WTC11 (cell line): ENCODE data around the gene ARHGAP6. TPM values are rescaled to one million over a fixed set of nuclear protein-coding genes. Genes with fewer than 3 reads are reported as not detected.

Source experiments
- ATAC-seq: fragments of 200-7000 bp; cut with Tn5 transposase; 2 replicates; pipeline ENCODE4 v1.10.0; 2021; ENCODE audit warnings: mild to moderate bottlenecking, moderate library complexity
- CTCF ChIA-PET: fragments of 300-600 bp; sonication (Branson Sonifier 250); formaldehyde crosslinking; loops from one replicate; lab custom pipeline; 2021; ENCODE audit warnings: antibody characterized with exemption; lab: Charles Lee
- POLR2A ChIA-PET: fragments of 350-600 bp; sonication (Branson Sonifier 250); formaldehyde crosslinking; loops from one replicate; lab custom pipeline; 2021; ENCODE audit warnings: antibody characterized with exemption; lab: Charles Lee
- DNase-seq: peaks from one replicate; pipeline ENCODE4 v3.0.0; 2021; ENCODE audit warnings: low spot score
- H3K27ac Mint-ChIP-seq: 2 replicates; pipeline ENCODE4 v1.8.0; 2021; ENCODE audit warnings: mixed read lengths
- H3K27me3 Mint-ChIP-seq: 2 replicates; pipeline ENCODE4 v1.8.0; 2021; ENCODE audit warnings: low read depth, mild to moderate bottlenecking, moderate library complexity, mixed read lengths
- H3K36me3 Mint-ChIP-seq: 2 replicates; pipeline ENCODE4 v1.8.0; 2021; ENCODE audit warnings: mixed read lengths
- H3K4me1 Mint-ChIP-seq: 2 replicates; pipeline ENCODE4 v1.8.0; 2022; ENCODE audit warnings: mixed read lengths
- H3K4me3 Mint-ChIP-seq: 2 replicates; pipeline ENCODE4 v1.8.0; 2021; ENCODE audit warnings: mild to moderate bottlenecking, moderate library complexity, mixed read lengths
- H3K9me3 Mint-ChIP-seq: 2 replicates; pipeline ENCODE4 v1.8.0; 2021; ENCODE audit warnings: mixed read lengths
- ETV6 ChIP-seq: sonication (generic); formaldehyde crosslinking; IDR thresholded peaks from 2 replicates; pipeline ENCODE4 v1.8.1; 2022; ENCODE audit warnings: mild to moderate bottlenecking, missing genetic modification reagents
- FOXJ3 ChIP-seq: sonication (generic); formaldehyde crosslinking; IDR thresholded peaks from 2 replicates; pipeline ENCODE4 v1.9.0; 2021; ENCODE audit warnings: missing genetic modification reagents, mild to moderate bottlenecking, borderline replicate concordance
- FOXP1 ChIP-seq: sonication (generic); formaldehyde crosslinking; IDR thresholded peaks from 2 replicates; pipeline ENCODE4 v1.8.0; 2022; ENCODE audit warnings: missing genetic modification reagents, mild to moderate bottlenecking, moderate library complexity, borderline replicate concordance
- GABPB1 ChIP-seq: sonication (generic); formaldehyde crosslinking; IDR thresholded peaks from 2 replicates; pipeline ENCODE4 v1.8.1; 2023; ENCODE audit warnings: mild to moderate bottlenecking, missing genetic modification reagents
- GTF2I ChIP-seq: fragments of 250-450 bp; sonication (Bioruptor Pico); conservative IDR thresholded peaks from 2 replicates; pipeline ENCODE4 v1.4.0; 2021; ENCODE audit warnings: mild to moderate bottlenecking
- NR2C2 ChIP-seq: sonication (generic); formaldehyde crosslinking; IDR thresholded peaks from 2 replicates; pipeline ENCODE4 v1.8.0; 2022; ENCODE audit warnings: mild to moderate bottlenecking, missing genetic modification reagents
- SMAD3 ChIP-seq: sonication (generic); formaldehyde crosslinking; IDR thresholded peaks from 2 replicates; pipeline ENCODE4 v1.8.0; 2022; ENCODE audit warnings: missing genetic modification reagents, mild to moderate bottlenecking, borderline replicate concordance
- SP1 ChIP-seq: sonication (generic); formaldehyde crosslinking; conservative IDR thresholded peaks from 2 replicates; pipeline ENCODE4 v1.8.1; 2022; ENCODE audit warnings: missing genetic modification reagents
- TEAD4 ChIP-seq: sonication (generic); formaldehyde crosslinking; IDR thresholded peaks from 2 replicates; pipeline ENCODE4 v1.8.0; 2022; ENCODE audit warnings: mild to moderate bottlenecking, missing genetic modification reagents
- ZBTB21 ChIP-seq: sonication (generic); formaldehyde crosslinking; IDR thresholded peaks from 2 replicates; pipeline ENCODE4 v1.8.1; 2023; ENCODE audit warnings: mild to moderate bottlenecking, missing genetic modification reagents, borderline replicate concordance
- ZNF138 ChIP-seq: sonication (generic); formaldehyde crosslinking; conservative IDR thresholded peaks from 2 replicates; pipeline ENCODE4 v1.8.1; 2022; ENCODE audit warnings: mild to moderate bottlenecking, moderate library complexity, missing genetic modification reagents
- ZNF232 ChIP-seq: sonication (generic); formaldehyde crosslinking; IDR thresholded peaks from 2 replicates; pipeline ENCODE4 v1.8.0; 2022; ENCODE audit warnings: mild to moderate bottlenecking, missing genetic modification reagents
- ZNF396 ChIP-seq: fragments of 250-450 bp; sonication (Bioruptor Pico); IDR thresholded peaks from 2 replicates; pipeline ENCODE4 v1.8.0; 2021; ENCODE audit warnings: mild to moderate bottlenecking, moderate library complexity, borderline replicate concordance
- total RNA-seq: library from RNA; stranded (reverse); gene quantifications from 3 replicates; pipeline ENCODE4 v1.2.3, GENCODE V29; 2021
- TF ChIP-seq, protein P1 (sequence below): sonication (generic); formaldehyde crosslinking; IDR thresholded peaks from 2 replicates; pipeline ENCODE4 v1.8.1; 2022; ENCODE audit warnings: low read depth, missing genetic modification reagents, borderline replicate concordance
- TF ChIP-seq, protein P2 (sequence below): sonication (generic); formaldehyde crosslinking; IDR thresholded peaks from 2 replicates; pipeline ENCODE4 v1.8.0; 2022; ENCODE audit warnings: mild to moderate bottlenecking, missing genetic modification reagents
- TF ChIP-seq, protein P3 (sequence below): fragments of 250-450 bp; sonication (Bioruptor Pico); IDR thresholded peaks from 2 replicates; pipeline ENCODE4 v1.9.0; 2021; ENCODE audit warnings: mild to moderate bottlenecking
- TF ChIP-seq, protein P4 (sequence below): sonication (generic); formaldehyde crosslinking; IDR thresholded peaks from 2 replicates; pipeline ENCODE4 v1.8.1; 2022; ENCODE audit warnings: mild to moderate bottlenecking, missing genetic modification reagents, moderate library complexity, borderline replicate concordance
- TF ChIP-seq, protein P5 (sequence below): sonication (generic); formaldehyde crosslinking; IDR thresholded peaks from 2 replicates; pipeline ENCODE4 v1.8.0; 2022; ENCODE audit warnings: mild to moderate bottlenecking, missing genetic modification reagents
- TF ChIP-seq, protein P6 (sequence below): fragments of 250-450 bp; sonication (Bioruptor Pico); IDR thresholded peaks from 2 replicates; pipeline ENCODE4 v1.9.0; 2021; ENCODE audit warnings: mild to moderate bottlenecking, borderline replicate concordance
- TF ChIP-seq, protein P7 (sequence below): fragments of 250-450 bp; sonication (Bioruptor Pico); IDR thresholded peaks from 2 replicates; pipeline ENCODE4 v1.8.0; 2021; ENCODE audit warnings: mild to moderate bottlenecking
- TF ChIP-seq, protein P8 (sequence below): sonication (generic); formaldehyde crosslinking; IDR thresholded peaks from 2 replicates; pipeline ENCODE4 v1.8.1; 2023; ENCODE audit warnings: mild to moderate bottlenecking, missing genetic modification reagents
- TF ChIP-seq, protein P9 (sequence below): sonication (generic); formaldehyde crosslinking; IDR thresholded peaks from 2 replicates; pipeline ENCODE4 v1.8.0; 2023; ENCODE audit warnings: missing genetic modification reagents

Gene ARHGAP6
- total RNA-seq, 1 experiment from 2014 or later: 1.0 TPM

DNA sequence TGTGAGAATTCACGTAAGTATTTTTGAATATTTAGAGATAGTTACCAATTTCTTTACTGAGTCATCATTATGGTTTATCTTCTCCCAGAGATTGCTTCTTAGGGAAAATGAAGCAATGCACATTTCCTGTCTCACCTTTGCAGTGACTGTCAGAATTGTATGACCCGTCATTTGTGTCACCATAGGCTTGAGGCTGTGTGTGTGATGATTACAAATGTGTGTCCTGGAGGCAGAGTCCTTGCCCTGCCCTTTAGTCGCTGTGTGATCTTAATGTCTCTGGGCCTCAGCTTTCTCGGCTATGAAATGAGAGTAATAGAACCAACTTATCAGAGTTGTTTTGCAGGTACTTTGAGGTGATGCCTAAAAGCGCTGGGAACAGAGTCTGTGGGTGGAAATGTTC, 540.7 kb downstream of the ARHGAP6 start:
- Mint-ChIP-seq H3K27ac (no peak overlapping the region), H3K9me3 (peaks cover 4% of the 10 kb centered on the region), H3K4me3 (no peak overlapping the region), H3K36me3 (peaks cover 18% of the 10 kb centered on the region), H3K4me1 (peaks cover 9% of the 10 kb centered on the region), H3K27me3 (no peaks in the 10 kb centered on the region)
- ChIA-PET CTCF (no interaction called here), POLR2A (no interaction called here)
- DNase-seq (no peak), ATAC-seq (no peak)
- no peak for TF ChIP-seq TEAD4
- TF ChIP-seq, protein P1, sequence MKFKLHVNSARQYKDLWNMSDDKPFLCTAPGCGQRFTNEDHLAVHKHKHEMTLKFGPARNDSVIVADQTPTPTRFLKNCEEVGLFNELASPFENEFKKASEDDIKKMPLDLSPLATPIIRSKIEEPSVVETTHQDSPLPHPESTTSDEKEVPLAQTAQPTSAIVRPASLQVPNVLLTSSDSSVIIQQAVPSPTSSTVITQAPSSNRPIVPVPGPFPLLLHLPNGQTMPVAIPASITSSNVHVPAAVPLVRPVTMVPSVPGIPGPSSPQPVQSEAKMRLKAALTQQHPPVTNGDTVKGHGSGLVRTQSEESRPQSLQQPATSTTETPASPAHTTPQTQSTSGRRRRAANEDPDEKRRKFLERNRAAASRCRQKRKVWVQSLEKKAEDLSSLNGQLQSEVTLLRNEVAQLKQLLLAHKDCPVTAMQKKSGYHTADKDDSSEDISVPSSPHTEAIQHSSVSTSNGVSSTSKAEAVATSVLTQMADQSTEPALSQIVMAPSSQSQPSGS (CRISPR knock-in tag): no peak
- no peak for TF ChIP-seq ZBTB21 (CRISPR knock-in tag)
- TF ChIP-seq, protein P2, sequence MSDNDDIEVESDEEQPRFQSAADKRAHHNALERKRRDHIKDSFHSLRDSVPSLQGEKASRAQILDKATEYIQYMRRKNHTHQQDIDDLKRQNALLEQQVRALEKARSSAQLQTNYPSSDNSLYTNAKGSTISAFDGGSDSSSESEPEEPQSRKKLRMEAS (CRISPR knock-in tag): no peak
- TF ChIP-seq NR2C2 (CRISPR knock-in tag): no peak
- TF ChIP-seq, protein P3, sequence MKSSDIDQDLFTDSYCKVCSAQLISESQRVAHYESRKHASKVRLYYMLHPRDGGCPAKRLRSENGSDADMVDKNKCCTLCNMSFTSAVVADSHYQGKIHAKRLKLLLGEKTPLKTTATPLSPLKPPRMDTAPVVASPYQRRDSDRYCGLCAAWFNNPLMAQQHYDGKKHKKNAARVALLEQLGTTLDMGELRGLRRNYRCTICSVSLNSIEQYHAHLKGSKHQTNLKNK (CRISPR knock-in tag): no peak
- TF ChIP-seq, protein P4, sequence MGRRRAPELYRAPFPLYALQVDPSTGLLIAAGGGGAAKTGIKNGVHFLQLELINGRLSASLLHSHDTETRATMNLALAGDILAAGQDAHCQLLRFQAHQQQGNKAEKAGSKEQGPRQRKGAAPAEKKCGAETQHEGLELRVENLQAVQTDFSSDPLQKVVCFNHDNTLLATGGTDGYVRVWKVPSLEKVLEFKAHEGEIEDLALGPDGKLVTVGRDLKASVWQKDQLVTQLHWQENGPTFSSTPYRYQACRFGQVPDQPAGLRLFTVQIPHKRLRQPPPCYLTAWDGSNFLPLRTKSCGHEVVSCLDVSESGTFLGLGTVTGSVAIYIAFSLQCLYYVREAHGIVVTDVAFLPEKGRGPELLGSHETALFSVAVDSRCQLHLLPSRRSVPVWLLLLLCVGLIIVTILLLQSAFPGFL (CRISPR knock-in tag): no peak
- TF ChIP-seq ETV6 (CRISPR knock-in tag): no peak
- TF ChIP-seq, protein P5, sequence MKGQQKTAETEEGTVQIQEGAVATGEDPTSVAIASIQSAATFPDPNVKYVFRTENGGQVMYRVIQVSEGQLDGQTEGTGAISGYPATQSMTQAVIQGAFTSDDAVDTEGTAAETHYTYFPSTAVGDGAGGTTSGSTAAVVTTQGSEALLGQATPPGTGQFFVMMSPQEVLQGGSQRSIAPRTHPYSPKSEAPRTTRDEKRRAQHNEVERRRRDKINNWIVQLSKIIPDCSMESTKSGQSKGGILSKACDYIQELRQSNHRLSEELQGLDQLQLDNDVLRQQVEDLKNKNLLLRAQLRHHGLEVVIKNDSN (CRISPR knock-in tag): no peak
- TF ChIP-seq, protein P6, sequence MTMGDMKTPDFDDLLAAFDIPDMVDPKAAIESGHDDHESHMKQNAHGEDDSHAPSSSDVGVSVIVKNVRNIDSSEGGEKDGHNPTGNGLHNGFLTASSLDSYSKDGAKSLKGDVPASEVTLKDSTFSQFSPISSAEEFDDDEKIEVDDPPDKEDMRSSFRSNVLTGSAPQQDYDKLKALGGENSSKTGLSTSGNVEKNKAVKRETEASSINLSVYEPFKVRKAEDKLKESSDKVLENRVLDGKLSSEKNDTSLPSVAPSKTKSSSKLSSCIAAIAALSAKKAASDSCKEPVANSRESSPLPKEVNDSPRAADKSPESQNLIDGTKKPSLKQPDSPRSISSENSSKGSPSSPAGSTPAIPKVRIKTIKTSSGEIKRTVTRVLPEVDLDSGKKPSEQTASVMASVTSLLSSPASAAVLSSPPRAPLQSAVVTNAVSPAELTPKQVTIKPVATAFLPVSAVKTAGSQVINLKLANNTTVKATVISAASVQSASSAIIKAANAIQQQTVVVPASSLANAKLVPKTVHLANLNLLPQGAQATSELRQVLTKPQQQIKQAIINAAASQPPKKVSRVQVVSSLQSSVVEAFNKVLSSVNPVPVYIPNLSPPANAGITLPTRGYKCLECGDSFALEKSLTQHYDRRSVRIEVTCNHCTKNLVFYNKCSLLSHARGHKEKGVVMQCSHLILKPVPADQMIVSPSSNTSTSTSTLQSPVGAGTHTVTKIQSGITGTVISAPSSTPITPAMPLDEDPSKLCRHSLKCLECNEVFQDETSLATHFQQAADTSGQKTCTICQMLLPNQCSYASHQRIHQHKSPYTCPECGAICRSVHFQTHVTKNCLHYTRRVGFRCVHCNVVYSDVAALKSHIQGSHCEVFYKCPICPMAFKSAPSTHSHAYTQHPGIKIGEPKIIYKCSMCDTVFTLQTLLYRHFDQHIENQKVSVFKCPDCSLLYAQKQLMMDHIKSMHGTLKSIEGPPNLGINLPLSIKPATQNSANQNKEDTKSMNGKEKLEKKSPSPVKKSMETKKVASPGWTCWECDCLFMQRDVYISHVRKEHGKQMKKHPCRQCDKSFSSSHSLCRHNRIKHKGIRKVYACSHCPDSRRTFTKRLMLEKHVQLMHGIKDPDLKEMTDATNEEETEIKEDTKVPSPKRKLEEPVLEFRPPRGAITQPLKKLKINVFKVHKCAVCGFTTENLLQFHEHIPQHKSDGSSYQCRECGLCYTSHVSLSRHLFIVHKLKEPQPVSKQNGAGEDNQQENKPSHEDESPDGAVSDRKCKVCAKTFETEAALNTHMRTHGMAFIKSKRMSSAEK (CRISPR knock-in tag): no peak

DNA sequence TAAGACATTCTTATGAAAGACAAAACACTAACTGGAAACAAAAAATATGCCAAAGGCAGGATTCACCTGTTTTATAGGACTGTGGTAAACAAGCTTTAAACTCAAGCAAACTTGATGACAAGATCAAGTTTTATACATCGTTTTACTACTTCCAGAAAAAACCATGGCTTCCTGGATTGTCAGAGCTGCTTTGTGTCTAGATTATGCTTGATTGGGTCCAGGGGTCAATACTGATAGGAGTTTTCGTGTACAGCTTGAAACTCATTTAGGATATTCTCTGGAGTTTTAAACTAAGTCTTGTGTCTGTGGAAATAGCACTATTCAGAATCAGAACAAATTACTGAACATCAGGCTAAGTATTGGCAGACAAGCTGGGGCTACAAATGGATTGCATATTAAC, 541.6 kb downstream of the ARHGAP6 start:
- no peak overlapping the region for H3K4me3 Mint-ChIP-seq
- no peaks in the 10 kb centered on the region for H3K27me3 Mint-ChIP-seq
- ChIA-PET POLR2A (no interaction called here), CTCF (no interaction called here)
- peaks cover 24% of the 10 kb centered on the region for H3K36me3 Mint-ChIP-seq
- H3K4me1 Mint-ChIP-seq: peaks cover under 1% of the 10 kb centered on the region; the same call in 1 of the 2 replicates
- peaks cover 4% of the 10 kb centered on the region for H3K9me3 Mint-ChIP-seq
- ATAC-seq (no peak), DNase-seq (no peak)
- no peak overlapping the region for H3K27ac Mint-ChIP-seq
- TF ChIP-seq SP1 (CRISPR knock-in tag) (no peak), GABPB1 (CRISPR knock-in tag) (no peak), FOXP1 (no peak), SMAD3 (no peak), FOXJ3 (no peak), ZNF396 (no peak), ZNF138 (CRISPR knock-in tag) (no peak), GTF2I (no peak), ZNF232 (no peak)
- TF ChIP-seq, protein P7, sequence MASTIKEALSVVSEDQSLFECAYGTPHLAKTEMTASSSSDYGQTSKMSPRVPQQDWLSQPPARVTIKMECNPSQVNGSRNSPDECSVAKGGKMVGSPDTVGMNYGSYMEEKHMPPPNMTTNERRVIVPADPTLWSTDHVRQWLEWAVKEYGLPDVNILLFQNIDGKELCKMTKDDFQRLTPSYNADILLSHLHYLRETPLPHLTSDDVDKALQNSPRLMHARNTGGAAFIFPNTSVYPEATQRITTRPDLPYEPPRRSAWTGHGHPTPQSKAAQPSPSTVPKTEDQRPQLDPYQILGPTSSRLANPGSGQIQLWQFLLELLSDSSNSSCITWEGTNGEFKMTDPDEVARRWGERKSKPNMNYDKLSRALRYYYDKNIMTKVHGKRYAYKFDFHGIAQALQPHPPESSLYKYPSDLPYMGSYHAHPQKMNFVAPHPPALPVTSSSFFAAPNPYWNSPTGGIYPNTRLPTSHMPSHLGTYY (CRISPR knock-in tag): no peak
- TF ChIP-seq, protein P8, sequence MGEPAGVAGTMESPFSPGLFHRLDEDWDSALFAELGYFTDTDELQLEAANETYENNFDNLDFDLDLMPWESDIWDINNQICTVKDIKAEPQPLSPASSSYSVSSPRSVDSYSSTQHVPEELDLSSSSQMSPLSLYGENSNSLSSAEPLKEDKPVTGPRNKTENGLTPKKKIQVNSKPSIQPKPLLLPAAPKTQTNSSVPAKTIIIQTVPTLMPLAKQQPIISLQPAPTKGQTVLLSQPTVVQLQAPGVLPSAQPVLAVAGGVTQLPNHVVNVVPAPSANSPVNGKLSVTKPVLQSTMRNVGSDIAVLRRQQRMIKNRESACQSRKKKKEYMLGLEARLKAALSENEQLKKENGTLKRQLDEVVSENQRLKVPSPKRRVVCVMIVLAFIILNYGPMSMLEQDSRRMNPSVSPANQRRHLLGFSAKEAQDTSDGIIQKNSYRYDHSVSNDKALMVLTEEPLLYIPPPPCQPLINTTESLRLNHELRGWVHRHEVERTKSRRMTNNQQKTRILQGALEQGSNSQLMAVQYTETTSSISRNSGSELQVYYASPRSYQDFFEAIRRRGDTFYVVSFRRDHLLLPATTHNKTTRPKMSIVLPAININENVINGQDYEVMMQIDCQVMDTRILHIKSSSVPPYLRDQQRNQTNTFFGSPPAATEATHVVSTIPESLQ (CRISPR knock-in tag): no peak
- TF ChIP-seq, protein P9, sequence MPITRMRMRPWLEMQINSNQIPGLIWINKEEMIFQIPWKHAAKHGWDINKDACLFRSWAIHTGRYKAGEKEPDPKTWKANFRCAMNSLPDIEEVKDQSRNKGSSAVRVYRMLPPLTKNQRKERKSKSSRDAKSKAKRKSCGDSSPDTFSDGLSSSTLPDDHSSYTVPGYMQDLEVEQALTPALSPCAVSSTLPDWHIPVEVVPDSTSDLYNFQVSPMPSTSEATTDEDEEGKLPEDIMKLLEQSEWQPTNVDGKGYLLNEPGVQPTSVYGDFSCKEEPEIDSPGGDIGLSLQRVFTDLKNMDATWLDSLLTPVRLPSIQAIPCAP (CRISPR knock-in tag): no peak
- TF ChIP-seq, protein P3 (CRISPR knock-in tag): no peak
